Ishikawa (cell line): ENCODE results near the gene CELA1.

Experiments used
- CEBPB ChIP-seq: IDR thresholded peaks from 2 replicates; pipeline ENCODE4 v1.6.1; 2012
- CREB1 ChIP-seq: IDR thresholded peaks from 2 replicates; pipeline ENCODE4 v1.6.1; 2012; ENCODE audit warnings: low read depth
- EGR1 ChIP-seq: IDR thresholded peaks from 2 replicates; pipeline ENCODE4 v1.6.1; 2012
- EP300 ChIP-seq: IDR thresholded peaks from 2 replicates; pipeline ENCODE4 v1.6.1; 2012; ENCODE audit warnings: borderline replicate concordance
- FOXM1 ChIP-seq: IDR thresholded peaks from 2 replicates; pipeline ENCODE4 v1.6.1; 2012; ENCODE audit warnings: low read depth, borderline replicate concordance
- MAX ChIP-seq: IDR thresholded peaks from 2 replicates; pipeline ENCODE4 v1.6.1; 2012
- NFIC ChIP-seq: IDR thresholded peaks from 2 replicates; pipeline ENCODE4 v1.6.1; 2012
- RAD21 ChIP-seq: IDR thresholded peaks from 2 replicates; pipeline ENCODE4 v1.6.1; 2012; ENCODE audit warnings: low read depth
- REST ChIP-seq: IDR thresholded peaks from 2 replicates; pipeline ENCODE4 v1.6.1; 2012; ENCODE audit warnings: low read depth, mild to moderate bottlenecking
- TAF1 ChIP-seq: IDR thresholded peaks from 2 replicates; pipeline ENCODE4 v1.6.1; 2012; ENCODE audit warnings: low read depth, mild to moderate bottlenecking
- TCF12 ChIP-seq: IDR thresholded peaks from 2 replicates; pipeline ENCODE4 v1.6.1; 2012; ENCODE audit warnings: low read depth
- TEAD4 ChIP-seq: IDR thresholded peaks from 2 replicates; pipeline ENCODE4 v1.6.1; 2012
- USF1 ChIP-seq: IDR thresholded peaks from 2 replicates; pipeline ENCODE4 v1.6.1; 2012
- YY1 ChIP-seq: IDR thresholded peaks from 2 replicates; pipeline ENCODE4 v1.6.1; 2012; ENCODE audit warnings: low read depth
- ZBTB7A ChIP-seq: IDR thresholded peaks from 2 replicates; pipeline ENCODE4 v1.6.1; 2012; ENCODE audit warnings: low read depth

CELA1 gene

DNA sequence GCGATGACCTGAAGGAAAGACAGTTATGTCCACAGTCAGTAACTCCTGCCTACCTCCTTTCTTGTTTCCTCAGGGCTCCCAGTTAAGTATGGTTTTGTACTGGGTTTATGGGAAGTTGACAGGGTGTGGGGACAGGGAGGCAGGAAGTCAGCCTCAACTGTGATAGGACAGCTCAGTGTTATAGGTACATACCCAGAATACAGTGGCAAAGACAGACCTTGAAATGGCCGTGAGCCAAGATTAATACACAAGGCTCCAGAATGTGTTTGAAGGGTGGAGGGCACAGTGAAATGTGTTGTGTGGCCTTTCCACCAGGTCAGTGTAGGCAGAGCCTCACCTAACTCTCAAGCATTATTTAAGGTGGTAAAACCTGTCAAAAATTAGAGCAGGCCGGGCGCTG is 17.9 kb downstream of the CELA1 start:
- TF ChIP-seq RAD21, result no peak
- TF ChIP-seq ZBTB7A, result no peak
- no peak for TF ChIP-seq TCF12
- TF ChIP-seq USF1, result no peak
- TF ChIP-seq CREB1, result no peak
- no peak for TF ChIP-seq MAX
- TF ChIP-seq NFIC, result no peak

- TF ChIP-seq TAF1, result no peak
- TF ChIP-seq CREB1, result no peak
- no peak for TF ChIP-seq USF1
- TF ChIP-seq REST, result no peak
- TF ChIP-seq TEAD4, result peak; percentile 71
- TF ChIP-seq TCF12, result no peak
- no peak for TF ChIP-seq ZBTB7A
- no peak for TF ChIP-seq FOXM1
- TF ChIP-seq MAX, result no peak
- peak; percentile 94 for TF ChIP-seq CEBPB
- TF ChIP-seq NFIC, result no peak
- no peak for TF ChIP-seq RAD21
- no peak for TF ChIP-seq YY1
- TF ChIP-seq EGR1, result no peak
- no peak for TF ChIP-seq EP300
Measured at GRCh38 chr12:51326698-51327439, 19.6 kb downstream of the CELA1 start.

DNA sequence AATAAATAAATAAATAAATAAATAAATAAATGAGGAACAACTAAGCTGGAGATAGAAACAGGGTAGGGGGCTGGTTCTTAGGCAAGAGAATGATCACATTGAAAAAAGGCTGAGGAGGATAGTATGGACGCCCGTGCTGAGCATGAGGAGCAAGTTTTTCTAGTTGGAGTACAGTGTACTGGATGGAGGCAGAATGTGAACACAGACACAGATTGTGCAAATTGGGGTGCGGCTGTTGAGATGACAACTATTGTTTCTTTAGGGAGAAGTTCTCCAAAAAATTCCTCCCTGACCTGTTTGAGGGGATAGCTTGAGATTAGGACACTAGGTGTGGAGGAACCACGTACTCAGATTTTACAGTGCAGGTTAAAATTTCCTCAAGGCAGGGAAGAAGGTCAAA is 21.5 kb downstream of the CELA1 start:
- TF ChIP-seq RAD21, result no peak
- TF ChIP-seq ZBTB7A, result no peak
- TF ChIP-seq EGR1, result no peak
- TF ChIP-seq CEBPB, result no peak
- TF ChIP-seq EP300, result no peak
- TF ChIP-seq FOXM1, result no peak
- TF ChIP-seq CREB1, result no peak

DNA sequence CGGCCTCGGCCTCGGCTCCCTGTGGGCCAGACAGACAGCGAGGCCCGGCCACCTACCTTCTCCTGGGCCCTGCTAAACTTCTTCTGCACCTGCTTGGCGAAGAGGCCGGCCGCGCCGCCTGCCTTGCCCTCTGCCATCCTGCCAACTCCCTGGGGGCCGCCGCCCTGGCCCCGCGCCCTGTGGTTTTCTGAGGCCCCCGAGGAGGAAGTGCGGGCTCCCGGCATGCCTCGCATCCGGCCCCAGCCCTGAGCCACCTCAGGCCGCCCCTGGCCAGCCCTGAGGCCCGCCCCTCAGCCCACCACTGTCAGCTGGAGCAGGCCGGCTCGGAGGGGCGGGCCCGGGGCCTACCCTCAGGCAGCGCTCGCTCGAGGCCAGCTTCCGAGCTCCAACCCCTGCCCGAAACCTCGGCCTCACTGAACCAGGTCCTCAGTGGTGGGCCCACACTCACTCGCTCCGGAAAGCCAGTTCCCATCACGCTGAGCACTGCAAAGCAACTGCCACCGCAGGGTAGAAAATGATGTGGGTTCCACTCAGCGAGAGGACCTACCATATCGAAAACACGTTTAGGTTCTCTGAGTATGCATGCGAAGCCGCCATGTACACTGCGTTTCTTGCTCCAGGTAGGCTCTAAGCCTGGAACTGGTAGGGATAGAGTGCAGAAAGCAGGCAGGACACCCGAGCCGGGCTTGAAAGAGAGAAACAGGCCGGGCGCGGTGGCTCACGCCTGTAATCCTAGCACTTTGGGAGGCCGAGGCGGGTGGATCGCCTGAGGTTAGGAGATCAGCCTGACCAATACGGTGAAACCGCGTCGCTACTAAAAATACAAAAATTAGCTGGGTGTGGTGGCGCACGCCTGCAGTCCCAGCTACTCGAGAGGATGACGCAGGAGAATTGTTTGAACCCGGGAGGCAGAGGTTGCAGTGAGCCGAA is 22.2 kb downstream of the CELA1 start, which contains the start of gene BIN2:
TSS of gene BIN2 (minus strand) at position 209 of the 930 bp plus-strand sequence. CDS start at position 137, 72 bp downstream.
- TF ChIP-seq EP300 (no peak), TAF1 (no peak), NFIC (no peak), TEAD4 (no peak), RAD21 (no peak), USF1 (no peak), EGR1 (no peak), ZBTB7A (no peak), MAX (no peak), YY1 (no peak), FOXM1 (no peak)

DNA sequence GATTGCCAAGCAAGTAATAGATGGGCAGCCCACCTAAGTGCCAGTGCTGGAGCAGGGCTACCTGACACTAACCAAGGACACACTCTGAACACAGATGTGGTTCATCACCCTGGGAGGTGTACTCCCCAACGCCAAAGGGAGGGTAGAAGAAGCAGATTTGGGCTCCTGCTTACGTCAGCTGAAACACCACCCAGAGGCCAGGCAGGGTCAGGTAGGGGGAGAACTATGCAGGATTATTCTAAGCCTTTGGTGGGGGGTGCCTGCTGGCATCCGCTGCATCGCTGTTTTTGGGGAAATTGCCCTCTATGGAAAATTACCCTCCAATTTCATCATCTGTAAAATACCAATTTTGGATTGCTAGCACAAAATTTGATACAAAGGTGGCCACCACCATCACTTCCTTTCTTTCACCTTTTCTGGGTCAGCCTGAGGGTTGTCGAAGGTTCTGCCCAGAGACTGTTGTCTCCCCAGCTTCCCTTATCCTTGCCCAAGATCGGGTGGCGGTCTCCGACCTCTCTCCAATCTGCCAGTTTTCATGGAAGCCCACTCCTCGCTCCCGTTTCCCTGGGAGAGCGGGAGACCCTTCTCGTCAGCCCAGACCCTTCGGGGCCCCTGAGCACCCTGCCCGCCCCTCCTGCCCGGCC is 23.0 kb downstream of the CELA1 start:
- no peak for TF ChIP-seq EP300
- no peak for TF ChIP-seq TAF1
- no peak for TF ChIP-seq TCF12

DNA sequence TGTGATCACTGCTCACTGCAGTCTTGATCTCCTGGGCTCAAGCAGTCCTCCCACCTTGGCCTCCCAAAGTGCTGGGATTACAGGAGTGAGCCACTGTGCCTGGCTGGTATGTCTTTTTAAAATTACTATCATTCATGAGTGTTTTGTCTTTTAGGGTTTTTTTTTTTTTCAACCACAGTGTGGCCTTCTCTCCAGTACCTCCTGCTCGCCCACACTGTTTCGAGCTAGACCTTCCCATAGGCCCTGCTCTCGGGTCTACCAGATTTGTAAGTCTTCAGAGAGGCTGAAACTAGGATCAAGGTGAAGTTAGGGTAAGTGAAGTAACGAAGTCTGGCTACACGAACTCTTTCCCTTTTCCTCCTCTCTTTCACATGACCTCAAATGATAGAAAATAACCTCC is 24.0 kb downstream of the CELA1 start:
- TF ChIP-seq TEAD4, result no peak
- no peak for TF ChIP-seq NFIC
- TF ChIP-seq ZBTB7A, result no peak
- no peak for TF ChIP-seq CEBPB
- no peak for TF ChIP-seq EP300
- TF ChIP-seq REST, result no peak
